ENCODE results near the gene TEX54. TPM values are rescaled to one million over a fixed set of nuclear protein-coding genes. Genes with fewer than 3 reads are reported as not detected.

Gene TEX54
- total and polyA plus RNA-seq, 2 of the 13 experiments (the other 11 are each of a cell fraction or from before 2014, with no cell fraction given): not detected

DNA sequence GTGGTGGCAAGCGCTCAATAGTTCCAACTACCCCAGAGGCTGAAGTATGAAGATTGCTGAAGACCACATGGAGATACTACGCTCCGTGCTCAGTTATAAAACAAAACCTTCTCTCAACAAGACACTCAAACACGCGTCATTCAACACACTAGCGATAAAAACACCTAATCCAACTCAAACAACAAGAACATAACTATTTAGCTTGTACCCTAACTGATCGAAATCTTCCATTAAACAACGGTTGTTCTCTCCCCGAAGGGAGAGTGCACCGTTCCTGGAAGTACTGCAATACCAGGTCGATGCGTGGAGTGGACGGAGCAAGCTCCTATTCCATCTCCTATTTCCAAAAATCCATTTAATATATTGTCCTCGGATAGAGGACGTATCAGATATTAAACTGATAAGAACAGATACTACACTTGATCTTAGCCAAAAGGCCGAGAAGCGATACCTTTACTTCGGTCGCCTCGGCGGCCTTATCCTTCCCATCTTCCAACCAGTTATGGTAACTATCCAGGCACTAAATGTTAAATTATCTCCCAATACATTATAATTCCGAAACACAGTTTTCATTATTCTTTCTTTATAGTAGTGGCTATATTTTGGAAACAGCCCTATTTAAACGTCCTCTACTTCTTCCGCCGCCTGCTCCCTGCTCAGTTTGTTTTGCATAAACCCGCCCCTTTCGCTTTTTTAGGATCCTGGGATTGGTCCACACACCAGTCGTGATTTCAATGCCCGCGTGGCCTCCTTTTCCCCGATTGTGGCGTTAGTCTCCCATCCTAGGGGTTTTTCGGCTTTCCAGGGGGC, 8.9 kb upstream of the TEX54 start (continued):
- TF ChIP-seq, protein P1, sequence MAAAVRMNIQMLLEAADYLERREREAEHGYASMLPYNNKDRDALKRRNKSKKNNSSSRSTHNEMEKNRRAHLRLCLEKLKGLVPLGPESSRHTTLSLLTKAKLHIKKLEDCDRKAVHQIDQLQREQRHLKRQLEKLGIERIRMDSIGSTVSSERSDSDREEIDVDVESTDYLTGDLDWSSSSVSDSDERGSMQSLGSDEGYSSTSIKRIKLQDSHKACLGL (CRISPR knock-in tag; IDR thresholded peaks at IDR 0.05): no peak
- TF ChIP-seq ZSCAN31 (CRISPR knock-in tag; IDR thresholded peaks at IDR 0.05; ENCODE audit: low read depth) (peak; percentile 69; the same call in 1 of the 2 replicates), ZNF260 (CRISPR knock-in tag; IDR thresholded peaks at IDR 0.05; ENCODE audit: borderline replicate concordance, low read depth) (no peak), KLF12 (CRISPR knock-in tag; IDR thresholded peaks at IDR 0.05; ENCODE audit: borderline replicate concordance) (peak; percentile 41; the same call in 1 of the 2 replicates), TCF12 (IDR thresholded peaks at IDR 0.05) (no peak), TCF12 (CRISPR knock-in tag; IDR thresholded peaks at IDR 0.05) (peak; percentile 59; the same call in 1 of the 2 replicates), ZFP37 (CRISPR knock-in tag; IDR thresholded peaks at IDR 0.05; ENCODE audit: borderline replicate concordance) (peak; percentile 92; the same call in 1 of the 2 replicates), CEBPB (IDR thresholded peaks at IDR 0.05; ENCODE audit: borderline replicate concordance, low read depth, low read length) (no peak), POLR2AphosphoS5 (IDR thresholded peaks at IDR 0.05; ENCODE audit: low read depth, low read length) (peak; percentile 100), ZNF317 (CRISPR knock-in tag; IDR thresholded peaks at IDR 0.05) (no peak), HNRNPH1 (optimal IDR thresholded peaks at IDR 0.05; ENCODE audit: low read depth, low read length) (no peak), ASH2L (IDR thresholded peaks at IDR 0.05; ENCODE audit: insufficient read length, low read depth, low read length) (no peak), ZNF775 (CRISPR knock-in tag; IDR thresholded peaks at IDR 0.05; ENCODE audit: borderline replicate concordance) (no peak), ETV6 (CRISPR knock-in tag; conservative IDR thresholded peaks at IDR 0.05) (peak; percentile 98), ZNF598 (CRISPR knock-in tag; IDR thresholded peaks at IDR 0.05; ENCODE audit: borderline replicate concordance) (no peak), NR2F2 (IDR thresholded peaks at IDR 0.05; ENCODE audit: borderline replicate concordance, low read depth) (peak; percentile 94), ZNF292 (CRISPR knock-in tag; IDR thresholded peaks at IDR 0.05; ENCODE audit: borderline replicate concordance, low read depth) (no peak), ZNF616 (CRISPR knock-in tag; IDR thresholded peaks at IDR 0.05; ENCODE audit: low read depth) (no peak; the same call in 1 of the 2 replicates)
- TF ChIP-seq, protein P2, sequence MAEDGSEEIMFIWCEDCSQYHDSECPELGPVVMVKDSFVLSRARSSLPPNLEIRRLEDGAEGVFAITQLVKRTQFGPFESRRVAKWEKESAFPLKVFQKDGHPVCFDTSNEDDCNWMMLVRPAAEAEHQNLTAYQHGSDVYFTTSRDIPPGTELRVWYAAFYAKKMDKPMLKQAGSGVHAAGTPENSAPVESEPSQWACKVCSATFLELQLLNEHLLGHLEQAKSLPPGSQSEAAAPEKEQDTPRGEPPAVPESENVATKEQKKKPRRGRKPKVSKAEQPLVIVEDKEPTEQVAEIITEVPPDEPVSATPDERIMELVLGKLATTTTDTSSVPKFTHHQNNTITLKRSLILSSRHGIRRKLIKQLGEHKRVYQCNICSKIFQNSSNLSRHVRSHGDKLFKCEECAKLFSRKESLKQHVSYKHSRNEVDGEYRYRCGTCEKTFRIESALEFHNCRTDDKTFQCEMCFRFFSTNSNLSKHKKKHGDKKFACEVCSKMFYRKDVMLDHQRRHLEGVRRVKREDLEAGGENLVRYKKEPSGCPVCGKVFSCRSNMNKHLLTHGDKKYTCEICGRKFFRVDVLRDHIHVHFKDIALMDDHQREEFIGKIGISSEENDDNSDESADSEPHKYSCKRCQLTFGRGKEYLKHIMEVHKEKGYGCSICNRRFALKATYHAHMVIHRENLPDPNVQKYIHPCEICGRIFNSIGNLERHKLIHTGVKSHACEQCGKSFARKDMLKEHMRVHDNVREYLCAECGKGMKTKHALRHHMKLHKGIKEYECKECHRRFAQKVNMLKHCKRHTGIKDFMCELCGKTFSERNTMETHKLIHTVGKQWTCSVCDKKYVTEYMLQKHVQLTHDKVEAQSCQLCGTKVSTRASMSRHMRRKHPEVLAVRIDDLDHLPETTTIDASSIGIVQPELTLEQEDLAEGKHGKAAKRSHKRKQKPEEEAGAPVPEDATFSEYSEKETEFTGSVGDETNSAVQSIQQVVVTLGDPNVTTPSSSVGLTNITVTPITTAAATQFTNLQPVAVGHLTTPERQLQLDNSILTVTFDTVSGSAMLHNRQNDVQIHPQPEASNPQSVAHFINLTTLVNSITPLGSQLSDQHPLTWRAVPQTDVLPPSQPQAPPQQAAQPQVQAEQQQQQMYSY (CRISPR knock-in tag; IDR thresholded peaks at IDR 0.05): peak; percentile 76; the same call in 1 of the 2 replicates
- TF ChIP-seq, protein P3, sequence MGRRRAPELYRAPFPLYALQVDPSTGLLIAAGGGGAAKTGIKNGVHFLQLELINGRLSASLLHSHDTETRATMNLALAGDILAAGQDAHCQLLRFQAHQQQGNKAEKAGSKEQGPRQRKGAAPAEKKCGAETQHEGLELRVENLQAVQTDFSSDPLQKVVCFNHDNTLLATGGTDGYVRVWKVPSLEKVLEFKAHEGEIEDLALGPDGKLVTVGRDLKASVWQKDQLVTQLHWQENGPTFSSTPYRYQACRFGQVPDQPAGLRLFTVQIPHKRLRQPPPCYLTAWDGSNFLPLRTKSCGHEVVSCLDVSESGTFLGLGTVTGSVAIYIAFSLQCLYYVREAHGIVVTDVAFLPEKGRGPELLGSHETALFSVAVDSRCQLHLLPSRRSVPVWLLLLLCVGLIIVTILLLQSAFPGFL (CRISPR knock-in tag; IDR thresholded peaks at IDR 0.05): no peak
